HepG2 (cell line): ENCODE measurements around the gene KDM3A. TPM values are rescaled to one million over a fixed set of nuclear protein-coding genes. Genes with fewer than 3 reads are reported as not detected.

Source experiments
- ARHGAP35 ChIP-seq: sonication (generic); formaldehyde crosslinking; IDR thresholded peaks from 2 replicates; pipeline ENCODE4 v1.9.0; 2022; ENCODE audit warnings: mild to moderate bottlenecking, inconsistent platforms, moderate library complexity, missing genetic modification reagents, borderline replicate concordance
- GLI4 ChIP-seq: sonication (generic); formaldehyde crosslinking; IDR thresholded peaks from 2 replicates; pipeline ENCODE4 v1.5.1; 2020; ENCODE audit warnings: missing genetic modification reagents, mild to moderate bottlenecking, moderate library complexity, borderline replicate concordance
- SAP130 ChIP-seq: IDR thresholded peaks from 2 replicates; pipeline ENCODE4 v1.6.1; 2016; ENCODE audit warnings: low read depth
- polyA plus RNA-seq, 8 experiments: library from polyadenylated mRNA; depleted of rRNA in 3 of 8; stranded (reverse) in 7 of 8; unstranded in 1 of 8; fragments of >200 nt; fragmentation: Illumina TruSeq in 4 of 8; extraction: Trizol in 4 of 8; gene quantifications; 2 replicates each; pipeline versions ENCODE4 v1.2.1 to v1.2.3, GENCODE V29; 2011 to 2016; ENCODE audit warnings: low read depth in 4 of 8, missing spikeins in 1 of 8, mixed read lengths in 1 of 8; ENCODE audit not compliant: insufficient read depth in 1 of 8
- total RNA-seq, 5 experiments: library from RNA; depleted of rRNA; stranded (reverse); fragments of >200 nt; fragmentation: Illumina TruSeq; extraction: Trizol; gene quantifications; 2 replicates each; pipeline ENCODE4 v1.2.3, GENCODE V29; 2016; ENCODE audit warnings: low read depth in 1 of 5
- TF ChIP-seq, protein P1 (sequence below): sonication (generic); formaldehyde crosslinking; IDR thresholded peaks from 2 replicates; pipeline ENCODE4 v1.4.0; 2020; ENCODE audit warnings: missing genetic modification reagents
- TF ChIP-seq, protein P2 (sequence below): sonication (generic); formaldehyde crosslinking; IDR thresholded peaks from 2 replicates; pipeline ENCODE4 v1.5.1; 2020; ENCODE audit warnings: mild to moderate bottlenecking, missing genetic modification reagents, borderline replicate concordance
- TF ChIP-seq, protein P3 (sequence below): sonication (generic); formaldehyde crosslinking; IDR thresholded peaks from 2 replicates; pipeline ENCODE4 v1.4.0; 2020; ENCODE audit warnings: missing genetic modification reagents
- TF ChIP-seq, protein P4 (sequence below): sonication (generic); formaldehyde crosslinking; IDR thresholded peaks from 2 replicates; pipeline ENCODE4 v1.4.0; 2020; ENCODE audit warnings: missing genetic modification reagents

KDM3A gene
- total and polyA plus RNA-seq, 2 of the 13 experiments (the other 11 are each of a cell fraction or from before 2014, with no cell fraction given), result 21.0 to 70.2 TPM

DNA sequence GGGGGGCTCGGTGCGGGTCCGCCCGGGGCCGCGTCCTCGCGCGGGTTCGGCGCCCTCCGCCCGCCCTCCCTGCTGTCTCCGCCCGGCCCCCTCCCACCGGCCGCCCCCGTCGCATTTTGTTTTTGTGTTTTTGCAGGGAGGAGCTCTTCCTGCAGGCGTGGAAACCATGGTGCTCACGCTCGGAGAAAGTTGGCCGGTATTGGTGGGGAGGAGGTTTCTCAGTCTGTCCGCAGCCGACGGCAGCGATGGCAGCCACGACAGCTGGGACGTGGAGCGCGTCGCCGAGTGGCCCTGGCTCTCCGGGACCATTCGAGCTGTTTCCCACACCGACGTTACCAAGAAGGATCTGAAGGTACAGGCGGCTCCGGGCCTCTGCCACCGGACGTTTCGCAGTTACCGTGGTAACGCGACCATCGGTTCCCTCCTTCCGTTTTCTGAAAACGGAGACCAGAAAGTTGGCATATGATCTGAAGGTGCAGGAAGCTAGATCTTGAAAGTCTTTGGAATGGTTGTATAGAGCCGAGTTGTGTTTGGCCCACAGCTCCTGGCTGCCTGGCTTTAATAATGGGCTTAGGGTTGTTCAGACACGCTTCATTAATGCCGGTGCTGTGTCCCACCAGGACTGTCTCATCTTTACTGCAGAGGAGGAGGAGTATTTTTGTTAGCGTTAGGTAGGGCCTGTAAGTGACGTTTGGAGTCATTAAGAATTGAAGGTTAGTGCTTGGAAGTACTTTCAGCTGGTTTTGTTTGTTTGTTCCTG, 891 bp downstream of the KDM3A start (continued):
- TF ChIP-seq, protein P1, sequence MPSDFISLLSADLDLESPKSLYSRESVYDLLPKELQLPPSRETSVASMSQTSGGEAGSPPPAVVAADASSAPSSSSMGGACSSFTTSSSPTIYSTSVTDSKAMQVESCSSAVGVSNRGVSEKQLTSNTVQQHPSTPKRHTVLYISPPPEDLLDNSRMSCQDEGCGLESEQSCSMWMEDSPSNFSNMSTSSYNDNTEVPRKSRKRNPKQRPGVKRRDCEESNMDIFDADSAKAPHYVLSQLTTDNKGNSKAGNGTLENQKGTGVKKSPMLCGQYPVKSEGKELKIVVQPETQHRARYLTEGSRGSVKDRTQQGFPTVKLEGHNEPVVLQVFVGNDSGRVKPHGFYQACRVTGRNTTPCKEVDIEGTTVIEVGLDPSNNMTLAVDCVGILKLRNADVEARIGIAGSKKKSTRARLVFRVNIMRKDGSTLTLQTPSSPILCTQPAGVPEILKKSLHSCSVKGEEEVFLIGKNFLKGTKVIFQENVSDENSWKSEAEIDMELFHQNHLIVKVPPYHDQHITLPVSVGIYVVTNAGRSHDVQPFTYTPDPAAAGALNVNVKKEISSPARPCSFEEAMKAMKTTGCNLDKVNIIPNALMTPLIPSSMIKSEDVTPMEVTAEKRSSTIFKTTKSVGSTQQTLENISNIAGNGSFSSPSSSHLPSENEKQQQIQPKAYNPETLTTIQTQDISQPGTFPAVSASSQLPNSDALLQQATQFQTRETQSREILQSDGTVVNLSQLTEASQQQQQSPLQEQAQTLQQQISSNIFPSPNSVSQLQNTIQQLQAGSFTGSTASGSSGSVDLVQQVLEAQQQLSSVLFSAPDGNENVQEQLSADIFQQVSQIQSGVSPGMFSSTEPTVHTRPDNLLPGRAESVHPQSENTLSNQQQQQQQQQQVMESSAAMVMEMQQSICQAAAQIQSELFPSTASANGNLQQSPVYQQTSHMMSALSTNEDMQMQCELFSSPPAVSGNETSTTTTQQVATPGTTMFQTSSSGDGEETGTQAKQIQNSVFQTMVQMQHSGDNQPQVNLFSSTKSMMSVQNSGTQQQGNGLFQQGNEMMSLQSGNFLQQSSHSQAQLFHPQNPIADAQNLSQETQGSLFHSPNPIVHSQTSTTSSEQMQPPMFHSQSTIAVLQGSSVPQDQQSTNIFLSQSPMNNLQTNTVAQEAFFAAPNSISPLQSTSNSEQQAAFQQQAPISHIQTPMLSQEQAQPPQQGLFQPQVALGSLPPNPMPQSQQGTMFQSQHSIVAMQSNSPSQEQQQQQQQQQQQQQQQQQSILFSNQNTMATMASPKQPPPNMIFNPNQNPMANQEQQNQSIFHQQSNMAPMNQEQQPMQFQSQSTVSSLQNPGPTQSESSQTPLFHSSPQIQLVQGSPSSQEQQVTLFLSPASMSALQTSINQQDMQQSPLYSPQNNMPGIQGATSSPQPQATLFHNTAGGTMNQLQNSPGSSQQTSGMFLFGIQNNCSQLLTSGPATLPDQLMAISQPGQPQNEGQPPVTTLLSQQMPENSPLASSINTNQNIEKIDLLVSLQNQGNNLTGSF (CRISPR knock-in tag), result no peak
- TF ChIP-seq SAP130 (CRISPR knock-in tag), result peak; percentile 64
- TF ChIP-seq, protein P2, sequence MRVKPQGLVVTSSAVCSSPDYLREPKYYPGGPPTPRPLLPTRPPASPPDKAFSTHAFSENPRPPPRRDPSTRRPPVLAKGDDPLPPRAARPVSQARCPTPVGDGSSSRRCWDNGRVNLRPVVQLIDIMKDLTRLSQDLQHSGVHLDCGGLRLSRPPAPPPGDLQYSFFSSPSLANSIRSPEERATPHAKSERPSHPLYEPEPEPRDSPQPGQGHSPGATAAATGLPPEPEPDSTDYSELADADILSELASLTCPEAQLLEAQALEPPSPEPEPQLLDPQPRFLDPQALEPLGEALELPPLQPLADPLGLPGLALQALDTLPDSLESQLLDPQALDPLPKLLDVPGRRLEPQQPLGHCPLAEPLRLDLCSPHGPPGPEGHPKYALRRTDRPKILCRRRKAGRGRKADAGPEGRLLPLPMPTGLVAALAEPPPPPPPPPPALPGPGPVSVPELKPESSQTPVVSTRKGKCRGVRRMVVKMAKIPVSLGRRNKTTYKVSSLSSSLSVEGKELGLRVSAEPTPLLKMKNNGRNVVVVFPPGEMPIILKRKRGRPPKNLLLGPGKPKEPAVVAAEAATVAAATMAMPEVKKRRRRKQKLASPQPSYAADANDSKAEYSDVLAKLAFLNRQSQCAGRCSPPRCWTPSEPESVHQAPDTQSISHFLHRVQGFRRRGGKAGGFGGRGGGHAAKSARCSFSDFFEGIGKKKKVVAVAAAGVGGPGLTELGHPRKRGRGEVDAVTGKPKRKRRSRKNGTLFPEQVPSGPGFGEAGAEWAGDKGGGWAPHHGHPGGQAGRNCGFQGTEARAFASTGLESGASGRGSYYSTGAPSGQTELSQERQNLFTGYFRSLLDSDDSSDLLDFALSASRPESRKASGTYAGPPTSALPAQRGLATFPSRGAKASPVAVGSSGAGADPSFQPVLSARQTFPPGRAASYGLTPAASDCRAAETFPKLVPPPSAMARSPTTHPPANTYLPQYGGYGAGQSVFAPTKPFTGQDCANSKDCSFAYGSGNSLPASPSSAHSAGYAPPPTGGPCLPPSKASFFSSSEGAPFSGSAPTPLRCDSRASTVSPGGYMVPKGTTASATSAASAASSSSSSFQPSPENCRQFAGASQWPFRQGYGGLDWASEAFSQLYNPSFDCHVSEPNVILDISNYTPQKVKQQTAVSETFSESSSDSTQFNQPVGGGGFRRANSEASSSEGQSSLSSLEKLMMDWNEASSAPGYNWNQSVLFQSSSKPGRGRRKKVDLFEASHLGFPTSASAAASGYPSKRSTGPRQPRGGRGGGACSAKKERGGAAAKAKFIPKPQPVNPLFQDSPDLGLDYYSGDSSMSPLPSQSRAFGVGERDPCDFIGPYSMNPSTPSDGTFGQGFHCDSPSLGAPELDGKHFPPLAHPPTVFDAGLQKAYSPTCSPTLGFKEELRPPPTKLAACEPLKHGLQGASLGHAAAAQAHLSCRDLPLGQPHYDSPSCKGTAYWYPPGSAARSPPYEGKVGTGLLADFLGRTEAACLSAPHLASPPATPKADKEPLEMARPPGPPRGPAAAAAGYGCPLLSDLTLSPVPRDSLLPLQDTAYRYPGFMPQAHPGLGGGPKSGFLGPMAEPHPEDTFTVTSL (CRISPR knock-in tag), result 0 out of 2 replicates have a peak, but pooled peaks have one; percentile 43
- TF ChIP-seq, protein P3, sequence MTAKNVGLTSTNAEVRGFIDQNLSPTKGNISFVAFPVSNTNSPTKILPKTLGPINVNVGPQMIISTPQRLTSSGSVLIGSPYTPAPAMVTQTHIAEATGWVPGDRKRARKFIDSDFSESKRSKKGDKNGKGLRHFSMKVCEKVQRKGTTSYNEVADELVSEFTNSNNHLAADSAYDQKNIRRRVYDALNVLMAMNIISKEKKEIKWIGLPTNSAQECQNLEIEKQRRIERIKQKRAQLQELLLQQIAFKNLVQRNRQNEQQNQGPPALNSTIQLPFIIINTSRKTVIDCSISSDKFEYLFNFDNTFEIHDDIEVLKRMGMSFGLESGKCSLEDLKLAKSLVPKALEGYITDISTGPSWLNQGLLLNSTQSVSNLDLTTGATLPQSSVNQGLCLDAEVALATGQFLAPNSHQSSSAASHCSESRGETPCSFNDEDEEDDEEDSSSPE, result peak; percentile 17; the same call in 1 of the 2 replicates
- 0 out of 2 replicates have a peak, but pooled peaks have one; percentile 34 for TF ChIP-seq ARHGAP35
- TF ChIP-seq, protein P4, sequence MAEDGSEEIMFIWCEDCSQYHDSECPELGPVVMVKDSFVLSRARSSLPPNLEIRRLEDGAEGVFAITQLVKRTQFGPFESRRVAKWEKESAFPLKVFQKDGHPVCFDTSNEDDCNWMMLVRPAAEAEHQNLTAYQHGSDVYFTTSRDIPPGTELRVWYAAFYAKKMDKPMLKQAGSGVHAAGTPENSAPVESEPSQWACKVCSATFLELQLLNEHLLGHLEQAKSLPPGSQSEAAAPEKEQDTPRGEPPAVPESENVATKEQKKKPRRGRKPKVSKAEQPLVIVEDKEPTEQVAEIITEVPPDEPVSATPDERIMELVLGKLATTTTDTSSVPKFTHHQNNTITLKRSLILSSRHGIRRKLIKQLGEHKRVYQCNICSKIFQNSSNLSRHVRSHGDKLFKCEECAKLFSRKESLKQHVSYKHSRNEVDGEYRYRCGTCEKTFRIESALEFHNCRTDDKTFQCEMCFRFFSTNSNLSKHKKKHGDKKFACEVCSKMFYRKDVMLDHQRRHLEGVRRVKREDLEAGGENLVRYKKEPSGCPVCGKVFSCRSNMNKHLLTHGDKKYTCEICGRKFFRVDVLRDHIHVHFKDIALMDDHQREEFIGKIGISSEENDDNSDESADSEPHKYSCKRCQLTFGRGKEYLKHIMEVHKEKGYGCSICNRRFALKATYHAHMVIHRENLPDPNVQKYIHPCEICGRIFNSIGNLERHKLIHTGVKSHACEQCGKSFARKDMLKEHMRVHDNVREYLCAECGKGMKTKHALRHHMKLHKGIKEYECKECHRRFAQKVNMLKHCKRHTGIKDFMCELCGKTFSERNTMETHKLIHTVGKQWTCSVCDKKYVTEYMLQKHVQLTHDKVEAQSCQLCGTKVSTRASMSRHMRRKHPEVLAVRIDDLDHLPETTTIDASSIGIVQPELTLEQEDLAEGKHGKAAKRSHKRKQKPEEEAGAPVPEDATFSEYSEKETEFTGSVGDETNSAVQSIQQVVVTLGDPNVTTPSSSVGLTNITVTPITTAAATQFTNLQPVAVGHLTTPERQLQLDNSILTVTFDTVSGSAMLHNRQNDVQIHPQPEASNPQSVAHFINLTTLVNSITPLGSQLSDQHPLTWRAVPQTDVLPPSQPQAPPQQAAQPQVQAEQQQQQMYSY (CRISPR knock-in tag), result 0 out of 2 replicates have a peak, but pooled peaks have one; percentile 16
- TF ChIP-seq GLI4, result 0 out of 2 replicates have a peak, but pooled peaks have one; percentile 32
